T-helper 2 cell treated with Interferon-gamma antibody and Interleukin-4, amounts not matched to agents 100 ng/mL and 5 ng/mL, for 36 hours (primary cell): ENCODE data around the gene FBXO42. TPM values are rescaled to one million over a fixed set of nuclear protein-coding genes. Genes with fewer than 3 reads are reported as not detected.

ENCODE experiments used
- intact Hi-C: fragments of 100-400 bp; cut with micrococcal nuclease; formaldehyde crosslinking; loops from one replicate; pipeline ENCODE4 v1.15.1; 2023
- total RNA-seq: library from RNA; stranded (reverse); gene quantifications from 2 replicates; pipeline ENCODE4 v1.2.3, GENCODE V29; 2022

The FBXO42 gene
- total RNA-seq, 1 donor from 2014 or later = 20.5 TPM

GRCh38 chr1:16207318-16208269, 144.7 kb downstream of the FBXO42 start:
- intact Hi-C loops = loop anchor here (2.0 to 5.0 kb wide), 2 partner anchors 37 to 360 kb away; partner anchors contain the start of gene SPEN

GRCh38 chr1:16206547-16207317, 145.5 kb downstream of the FBXO42 start:
- intact Hi-C loops = loop anchor here (1.0 to 5.0 kb wide), 5 partner anchors 11 to 359 kb away; partner anchors contain the start of genes CPLANE2, SPEN and SZRD1

GRCh38 chr1:16205891-16206546, 146.3 kb downstream of the FBXO42 start:
- intact Hi-C loops = loop anchor here (1.0 to 5.0 kb wide), 5 partner anchors 11 to 359 kb away; partner anchors contain the start of genes CPLANE2, SPEN and SZRD1

- intact Hi-C loops = loop anchor here (5.0 kb wide), 1 partner anchor 358 kb away; the partner anchor contains the start of gene SPEN
Measured at GRCh38 chr1:16205334-16205671, 147.0 kb downstream of the FBXO42 start.

- intact Hi-C loops = loop anchor here (5.0 kb wide), 1 partner anchor 357 kb away; the partner anchor contains the start of gene SPEN
Measured at GRCh38 chr1:16204634-16205333, 147.5 kb downstream of the FBXO42 start.

- intact Hi-C loops = no loop called here
Measured at GRCh38 chr1:16204216-16204615, 148.1 kb downstream of the FBXO42 start.

GRCh38 chr1:16203550-16203949, 148.7 kb downstream of the FBXO42 start:
- intact Hi-C loops = no loop called here

- intact Hi-C loops = no loop called here
Measured at GRCh38 chr1:16202281-16203210, 149.7 kb downstream of the FBXO42 start.

- intact Hi-C loops = no loop called here
Measured at GRCh38 chr1:16199700-16200099, 152.6 kb downstream of the FBXO42 start.

GRCh38 chr1:16199157-16199501, 153.2 kb downstream of the FBXO42 start:
- intact Hi-C loops = no loop called here

GRCh38 chr1:16198444-16199156, 153.7 kb downstream of the FBXO42 start:
- intact Hi-C loops = no loop called here

- intact Hi-C loops = no loop called here
Measured at GRCh38 chr1:16196874-16197273, 155.4 kb downstream of the FBXO42 start.

Other genes with a start within 250 kb of the FBXO42 start
- not detected in 2 replicates for gene EPHA2, start 196.4 kb downstream of the FBXO42 start, total RNA-seq
- gene ARHGEF19, start 139.8 kb downstream of the FBXO42 start, total RNA-seq = 9.5 and 10.1 TPM in 2 replicates
- 6.1 and 6.3 TPM in 2 replicates for gene CPLANE2, start 115.3 kb downstream of the FBXO42 start, total RNA-seq
- 167 and 173 TPM in 2 replicates for gene SZRD1, start 14.8 kb upstream of the FBXO42 start, total RNA-seq
- 0.11 TPM in 1 of 2 replicates, not detected in the other for gene SPATA21, start 84.9 kb upstream of the FBXO42 start, total RNA-seq
- 104 and 110 TPM in 2 replicates for gene NECAP2, start 88.2 kb upstream of the FBXO42 start, total RNA-seq
- 2,343 and 2,397 TPM in 2 replicates for gene RNU1-1, start 161.8 kb upstream of the FBXO42 start, total RNA-seq